T-cell (primary cell): ENCODE data around the gene HIRIP3. TPM values are rescaled to one million over a fixed set of nuclear protein-coding genes. Genes with fewer than 3 reads are reported as not detected.
A peak's percentile ranks its signal among the peaks of the same experiment; 100 is the strongest.

Source experiments
- ATAC-seq, 4 experiments: fragments of 200-7000 bp in 3 of 4; fragments of 150-1000 bp in 1 of 4; cut with Tn5 transposase; replicated peaks in 1 of 4; 1 replicate in 3 of 4; 2 replicates in 1 of 4; pipeline ENCODE4 v1.10.0; 2021; ENCODE audit warnings: moderate library complexity in 3 of 4, mild to moderate bottlenecking in 2 of 4, moderate number of reproducible peaks in 1 of 4
- CTCF ChIA-PET, 2 donors: fragments of 300-600 bp; sonication (Branson Sonifier 250); formaldehyde crosslinking; loops; one replicate each; lab custom pipeline; 2022; ENCODE audit warnings: antibody characterized with exemption in 2 of 2; lab: Charles Lee
- POLR2A ChIA-PET, 2 donors: fragments of 300-600 bp; sonication (Branson Sonifier 250); formaldehyde crosslinking; loops; one replicate each; lab custom pipeline; 2022; ENCODE audit warnings: antibody characterized with exemption in 2 of 2; lab: Charles Lee
- DNase-seq, 35 experiments: peaks; one replicate each; pipeline versions ENCODE4 v3.0.0 to v3.0.0-alpha.2; 2013 to 2023
- H3K27ac ChIP-seq: one replicate; pipeline ENCODE4 v1.5.1; 2013; ENCODE audit warnings: low read length
- H3K27me3 ChIP-seq, 2 experiments: replicated peaks in 1 of 2; 1 replicate in 1 of 2; 2 replicates in 1 of 2; pipeline versions ENCODE4 v1.6.1 to v1.7.0; 2013; ENCODE audit warnings: low read length in 1 of 2, mixed read lengths in 1 of 2; ENCODE audit not compliant: control insufficient read depth in 2 of 2, insufficient read depth in 2 of 2; ENCODE audit errors: extremely low read depth in 1 of 2
- H3K36me3 ChIP-seq, 2 donors: 1 replicate in 1 of 2; 2 replicates in 1 of 2; pipeline versions ENCODE4 v1.6.1 to v1.7.0; 2013; ENCODE audit warnings: low read length in 1 of 2; ENCODE audit not compliant: control insufficient read depth in 2 of 2, insufficient read depth in 1 of 2; ENCODE audit errors: extremely low read depth in 1 of 2
- H3K4me1 ChIP-seq, 2 experiments: 1 replicate in 1 of 2; 2 replicates in 1 of 2; pipeline versions ENCODE4 v1.6.1 to v1.7.0; 2013; ENCODE audit warnings: low read length in 2 of 2, mixed read lengths in 1 of 2; ENCODE audit not compliant: insufficient read depth in 2 of 2, control insufficient read depth in 1 of 2; ENCODE audit errors: extremely low read depth in 1 of 2
- H3K4me3 ChIP-seq, 2 donors: 1 replicate in 1 of 2; 2 replicates in 1 of 2; pipeline versions ENCODE4 v1.5.1 to v1.7.0; 2013; ENCODE audit warnings: mild to moderate bottlenecking in 2 of 2, low read length in 1 of 2, moderate library complexity in 1 of 2; ENCODE audit not compliant: control insufficient read depth in 1 of 2; ENCODE audit errors: extremely low read depth in 1 of 2
- H3K9me3 ChIP-seq: 2 replicates; pipeline ENCODE4 v1.7.0; 2013
- H3K27ac Mint-ChIP-seq, 2 donors: one replicate each; pipeline ENCODE4 v1.8.0; 2020 to 2021; ENCODE audit warnings: mild to moderate bottlenecking in 2 of 2, mixed read lengths in 2 of 2
- H3K27me3 Mint-ChIP-seq, 2 donors: one replicate each; pipeline ENCODE4 v1.8.0; 2021 to 2022; ENCODE audit warnings: mixed read lengths in 2 of 2
- H3K36me3 Mint-ChIP-seq: one replicate; pipeline ENCODE4 v1.8.0; 2021; ENCODE audit warnings: mixed read lengths
- H3K4me1 Mint-ChIP-seq, 3 donors: one replicate each; pipeline ENCODE4 v1.8.0; 2020 to 2022; ENCODE audit warnings: mixed read lengths in 3 of 3, mild to moderate bottlenecking in 1 of 3
- H3K4me3 Mint-ChIP-seq, 3 donors: one replicate each; pipeline ENCODE4 v1.8.0; 2020 to 2022; ENCODE audit warnings: mild to moderate bottlenecking in 3 of 3, mixed read lengths in 3 of 3, moderate library complexity in 3 of 3
- H3K9me3 Mint-ChIP-seq, 3 donors: one replicate each; pipeline ENCODE4 v1.8.0; 2020 to 2022; ENCODE audit warnings: mixed read lengths in 3 of 3
- WGBS: methylation state at CpG from one replicate; pipeline ENCODE4 v1.1.5; 2013; ENCODE audit warnings: missing lambda C conversion rate; ENCODE audit not compliant: insufficient coverage; 5-methylcytosine and 5-hydroxymethylcytosine counted together
- total RNA-seq, 35 experiments: library from RNA in 6 of 35; stranded (reverse) in 6 of 35; fragments of 120-200 nt in 1 of 35; gene quantifications; one replicate each; pipeline versions ENCODE4 v1.2.1 to v1.2.4 and lab custom pipeline; 2013 to 2026

Gene HIRIP3
- total RNA-seq, 5 donors from 2014 or later (not counting 1 experiment from before 2014, with no cell fraction given), result 15.0 to 22.8 (median 20.3) TPM

DNA sequence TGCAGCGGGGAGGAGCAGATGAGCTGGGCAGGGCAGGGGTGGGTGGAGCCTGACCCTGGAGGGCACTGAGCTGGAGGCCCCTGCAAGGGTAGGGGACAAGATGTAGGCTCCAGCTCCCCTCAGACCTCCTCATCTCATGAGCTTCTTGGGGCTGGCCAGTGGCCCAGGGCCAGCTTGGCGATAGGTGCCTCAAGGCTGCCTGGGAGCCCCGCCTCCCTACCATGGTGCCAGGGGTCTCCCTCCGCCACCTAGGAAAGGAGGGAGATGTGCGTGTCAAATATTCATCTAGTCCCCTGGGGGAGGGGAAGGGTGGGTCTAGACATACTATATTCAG lies 3.9 kb downstream of the HIRIP3 start:
- no peak for ATAC-seq
- H3K4me1 ChIP-seq, result peaks cover 6 to 20% of the 10 kb centered on the region in 2 experiments
- Mint-ChIP-seq H3K9me3 (no peaks in the 10 kb centered on the region), H3K27me3 (no peaks in the 10 kb centered on the region), H3K27ac (no peak overlapping the region), H3K36me3 (peaks cover 22% of the 10 kb centered on the region), H3K4me1 (peaks cover 14 to 28% (median 24%) of the 10 kb centered on the region in 3 donors), H3K4me3 (no peak overlapping the region)
- peaks cover 18 to 56% of the 10 kb centered on the region in 2 donors for H3K36me3 ChIP-seq
- H3K27ac ChIP-seq, result no peak overlapping the region
- ChIA-PET CTCF (no interaction called here), POLR2A (interaction anchor here in 1 of 2 donors (0.6 kb wide), 1 partner anchor 71 kb away, joined by 4 read pairs; no protein-coding TSS in a partner anchor)
- WGBS, result no CpG with 5 or more reads among the region's 5 CpGs
- no peak for DNase-seq
- H3K4me3 ChIP-seq, result no peak overlapping the region
- H3K9me3 ChIP-seq, result no peaks in the 10 kb centered on the region
- no peaks in the 10 kb centered on the region for H3K27me3 ChIP-seq

DNA sequence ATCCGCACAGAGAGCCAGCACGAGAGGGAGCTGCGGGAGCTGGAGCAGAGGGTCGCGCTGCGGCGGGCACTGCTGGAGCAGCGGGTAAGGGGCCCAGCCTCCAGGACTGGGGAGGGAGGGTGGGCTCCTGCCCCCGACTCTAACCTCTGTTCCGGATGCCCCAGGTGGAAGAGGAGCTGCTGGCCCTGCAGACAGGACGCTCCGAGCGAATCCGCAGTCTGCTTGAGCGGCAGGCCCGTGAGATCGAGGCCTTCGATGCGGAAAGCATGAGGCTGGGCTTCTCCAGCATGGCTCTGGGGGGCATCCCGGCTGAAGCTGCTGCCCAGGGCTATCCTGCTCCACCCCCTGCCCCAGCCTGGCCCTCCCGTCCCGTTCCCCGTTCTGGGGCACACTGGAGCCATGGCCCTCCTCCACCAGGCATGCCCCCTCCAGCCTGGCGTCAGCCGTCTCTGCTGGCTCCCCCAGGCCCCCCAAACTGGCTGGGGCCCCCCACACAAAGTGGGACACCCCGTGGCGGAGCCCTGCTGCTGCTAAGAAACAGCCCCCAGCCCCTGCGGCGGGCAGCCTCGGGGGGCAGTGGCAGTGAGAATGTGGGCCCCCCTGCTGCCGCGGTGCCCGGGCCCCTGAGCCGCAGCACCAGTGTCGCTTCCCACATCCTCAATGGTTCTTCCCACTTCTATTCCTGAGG lies 4.4 kb downstream of the HIRIP3 start:
- Histone ChIP-seq H3K9me3 (no peaks in the 10 kb centered on the region), H3K27me3 (no peaks in the 10 kb centered on the region), H3K27ac (no peak overlapping the region), H3K4me1 (peaks cover 5 to 16% of the 10 kb centered on the region in 2 experiments), H3K4me3 (no peak overlapping the region), H3K36me3 (peaks cover 18 to 61% of the 10 kb centered on the region in 2 donors)
- no peak overlapping the region for H3K4me3 Mint-ChIP-seq
- ATAC-seq (no peak), DNase-seq (no peak)
- H3K4me1 Mint-ChIP-seq, result peaks cover 14 to 23% (median 19%) of the 10 kb centered on the region in 3 donors
- H3K9me3 Mint-ChIP-seq, result no peaks in the 10 kb centered on the region
- WGBS, result 97% methylated on average over 18 of the region's 35 CpGs
- CTCF ChIA-PET, result no interaction called here
- no peak overlapping the region for H3K27ac Mint-ChIP-seq
- peaks cover 27% of the 10 kb centered on the region for H3K36me3 Mint-ChIP-seq
- no peaks in the 10 kb centered on the region for H3K27me3 Mint-ChIP-seq
- POLR2A ChIA-PET, result interaction anchor here in 1 of 2 donors (0.6 kb wide), 1 partner anchor 72 kb away, joined by 4 read pairs; no protein-coding TSS in a partner anchor

DNA sequence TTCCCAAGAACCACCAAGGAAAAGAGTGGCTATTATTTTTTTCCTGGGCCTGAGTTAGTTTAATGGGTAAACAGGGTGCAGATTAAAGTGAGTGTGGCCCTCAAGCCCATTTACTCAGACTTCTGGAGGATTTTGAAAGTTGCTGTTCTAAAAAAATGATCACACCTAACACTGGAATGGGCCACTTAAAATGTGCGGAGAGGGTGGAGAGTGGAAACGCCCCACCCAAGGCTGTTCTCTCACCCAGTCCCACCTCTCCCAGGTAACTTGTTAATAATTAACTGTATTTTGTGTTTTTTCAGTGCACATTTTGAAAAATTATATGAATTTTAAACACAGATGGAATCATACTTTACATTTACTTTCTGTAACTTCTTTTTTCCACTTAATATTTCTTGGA lies 5.4 kb downstream of the HIRIP3 start:
- Histone ChIP-seq H3K4me1 (peaks cover 5 to 13% of the 10 kb centered on the region in 2 experiments), H3K4me3 (no peak overlapping the region), H3K36me3 (peaks cover 21 to 71% of the 10 kb centered on the region in 2 donors), H3K27ac (no peak overlapping the region), H3K27me3 (no peaks in the 10 kb centered on the region), H3K9me3 (no peaks in the 10 kb centered on the region)
- DNase-seq (no peak), ATAC-seq (no peak)
- Mint-ChIP-seq H3K27me3 (no peaks in the 10 kb centered on the region), H3K4me1 (peaks cover 10 to 14% (median 13%) of the 10 kb centered on the region in 3 donors), H3K4me3 (no peak overlapping the region), H3K27ac (no peak overlapping the region), H3K9me3 (no peaks in the 10 kb centered on the region), H3K36me3 (peaks cover 31% of the 10 kb centered on the region)
- ChIA-PET CTCF (no interaction called here), POLR2A (no interaction called here)
- WGBS, result no CpG with 5 or more reads among the region's 2 CpGs

DNA sequence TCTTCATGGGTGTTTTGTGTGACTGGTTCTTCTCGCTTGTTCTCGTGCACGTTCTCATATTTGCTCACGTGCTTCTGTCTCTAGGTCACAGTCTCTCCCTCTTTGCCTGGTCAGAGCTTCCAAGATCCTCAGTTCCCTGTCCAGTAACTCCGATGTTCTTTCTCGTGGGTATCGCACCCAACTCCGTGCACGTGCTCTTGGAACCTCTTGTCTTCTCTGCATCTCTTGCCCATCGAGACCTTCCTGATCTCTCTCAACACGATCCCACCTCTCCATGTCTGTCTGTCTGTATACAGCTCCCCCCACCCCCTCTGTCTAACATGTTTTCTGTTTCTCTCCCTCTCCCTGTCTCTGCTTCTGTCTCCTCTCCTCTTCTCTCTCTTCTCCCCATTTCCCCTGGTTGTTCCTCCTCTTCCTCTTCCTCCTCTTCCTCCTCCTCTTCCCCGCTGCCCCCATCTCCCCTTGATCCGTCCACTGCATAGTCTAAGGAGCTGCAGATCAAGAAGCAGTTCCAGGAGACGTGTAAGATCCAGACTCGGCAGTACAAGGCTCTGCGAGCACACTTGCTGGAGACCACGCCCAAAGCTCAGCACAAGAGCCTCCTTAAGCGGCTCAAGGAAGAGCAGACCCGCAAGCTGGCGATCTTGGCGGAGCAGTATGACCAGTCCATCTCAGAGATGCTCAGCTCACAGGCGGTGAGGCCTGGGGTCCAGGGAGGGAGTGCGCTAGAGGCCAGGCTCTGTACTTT lies 6.1 kb downstream of the HIRIP3 start:
- WGBS, result 96% methylated on average over 21 of the region's 23 CpGs
- peaks cover 34% of the 10 kb centered on the region for H3K36me3 Mint-ChIP-seq

DNA sequence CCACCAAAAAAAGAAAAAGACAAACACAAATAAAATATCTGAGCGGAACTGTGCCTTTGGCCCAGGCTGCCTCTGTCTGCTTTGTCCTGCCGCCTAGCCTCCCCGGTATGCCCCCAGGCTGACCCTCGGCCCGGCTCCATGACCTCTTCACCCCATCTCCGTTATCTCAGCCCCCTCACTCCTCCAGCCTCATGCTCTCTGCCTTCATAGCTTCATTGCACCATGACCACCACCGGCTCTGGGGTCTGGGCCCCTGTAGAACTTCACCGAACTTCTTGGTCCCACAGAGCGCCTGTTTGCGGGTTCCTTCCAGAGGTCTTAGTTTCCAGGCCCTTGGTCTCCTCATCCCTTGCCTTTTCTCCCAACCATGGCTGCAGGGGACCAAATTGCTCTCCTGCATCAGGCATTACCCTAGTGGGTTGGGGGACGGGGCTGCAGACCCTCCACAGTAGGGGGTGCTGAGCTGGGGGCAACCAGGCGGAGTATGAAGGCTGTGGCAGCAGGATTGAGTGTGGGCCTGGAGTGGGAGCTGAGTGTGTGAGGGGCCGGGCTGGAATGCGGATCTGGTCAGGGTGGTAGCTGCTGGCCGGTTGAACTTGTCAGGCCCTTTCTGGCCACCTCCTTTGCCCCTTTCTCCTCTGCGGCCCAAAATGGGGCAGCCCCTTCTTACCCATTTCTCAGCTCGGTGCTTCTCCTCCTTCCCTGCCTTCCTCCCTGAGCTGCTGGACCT lies 6.9 kb downstream of the HIRIP3 start:
- no peak overlapping the region for H3K4me3 Mint-ChIP-seq
- DNase-seq, result no peak
- WGBS, result 96% methylated on average over 11 of the region's 17 CpGs
- Histone ChIP-seq H3K27me3 (no peaks in the 10 kb centered on the region), H3K4me1 (no peaks in the 10 kb centered on the region), H3K9me3 (no peaks in the 10 kb centered on the region), H3K27ac (no peak overlapping the region), H3K36me3 (peaks cover 18 to 81% of the 10 kb centered on the region in 2 donors), H3K4me3 (no peak overlapping the region)
- no peaks in the 10 kb centered on the region for H3K4me1 Mint-ChIP-seq
- no peaks in the 10 kb centered on the region for H3K9me3 Mint-ChIP-seq
- H3K27me3 Mint-ChIP-seq, result no peaks in the 10 kb centered on the region
- CTCF ChIA-PET, result no interaction called here
- POLR2A ChIA-PET, result no interaction called here
- H3K36me3 Mint-ChIP-seq, result peaks cover 41% of the 10 kb centered on the region
- ATAC-seq, result no peak
- H3K27ac Mint-ChIP-seq, result no peak overlapping the region

More for the DNA sequence above, 6.1 kb downstream of the HIRIP3 start:
- no peak overlapping the region for H3K4me3 Mint-ChIP-seq
- H3K4me1 Mint-ChIP-seq, result peaks cover 3 to 6% (median 6%) of the 10 kb centered on the region in 3 donors
- Histone ChIP-seq H3K4me1 (peaks cover 0 to 5% of the 10 kb centered on the region in 2 experiments), H3K27ac (no peak overlapping the region), H3K9me3 (no peaks in the 10 kb centered on the region), H3K36me3 (peaks cover 21 to 78% of the 10 kb centered on the region in 2 donors), H3K4me3 (no peak overlapping the region), H3K27me3 (no peaks in the 10 kb centered on the region)
- DNase-seq, result no peak
- H3K9me3 Mint-ChIP-seq, result no peaks in the 10 kb centered on the region
- ChIA-PET CTCF (no interaction called here), POLR2A (no interaction called here)
- H3K27ac Mint-ChIP-seq, result no peak overlapping the region
- no peak for ATAC-seq
- H3K27me3 Mint-ChIP-seq, result no peaks in the 10 kb centered on the region

DNA sequence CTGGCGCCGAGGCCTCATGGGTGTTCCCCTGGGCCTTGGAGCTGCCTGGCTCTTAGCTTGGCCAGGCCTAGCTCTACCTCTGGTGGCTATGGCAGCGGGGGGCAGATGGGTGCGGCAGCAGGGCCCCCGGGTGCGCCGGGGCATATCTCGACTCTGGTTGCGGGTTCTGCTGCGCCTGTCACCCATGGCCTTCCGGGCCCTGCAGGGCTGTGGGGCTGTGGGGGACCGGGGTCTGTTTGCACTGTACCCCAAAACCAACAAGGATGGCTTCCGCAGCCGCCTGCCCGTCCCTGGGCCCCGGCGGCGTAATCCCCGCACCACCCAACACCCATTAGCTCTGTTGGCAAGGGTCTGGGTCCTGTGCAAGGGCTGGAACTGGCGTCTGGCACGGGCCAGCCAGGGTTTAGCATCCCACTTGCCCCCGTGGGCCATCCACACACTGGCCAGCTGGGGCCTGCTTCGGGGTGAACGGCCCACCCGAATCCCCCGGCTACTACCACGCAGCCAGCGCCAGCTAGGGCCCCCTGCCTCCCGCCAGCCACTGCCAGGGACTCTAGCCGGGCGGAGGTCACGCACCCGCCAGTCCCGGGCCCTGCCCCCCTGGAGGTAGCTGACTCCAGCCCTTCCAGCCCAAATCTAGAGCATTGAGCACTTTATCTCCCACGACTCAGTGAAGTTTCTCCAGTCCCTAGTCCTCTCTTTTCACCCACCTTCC lies 7.9 kb downstream of the HIRIP3 start:
- Mint-ChIP-seq H3K27ac (no peak overlapping the region), H3K27me3 (no peaks in the 10 kb centered on the region), H3K36me3 (peaks cover 49% of the 10 kb centered on the region), H3K4me3 (no peak overlapping the region), H3K9me3 (no peaks in the 10 kb centered on the region), H3K4me1 (no peaks in the 10 kb centered on the region)
- H3K36me3 ChIP-seq, result peaks cover 15 to 82% of the 10 kb centered on the region in 2 donors
- no peaks in the 10 kb centered on the region for H3K9me3 ChIP-seq
- POLR2A ChIA-PET, result no interaction called here
- DNase-seq (no peak), ATAC-seq (peak in 1 of 4 experiments; percentile 26)
- no peaks in the 10 kb centered on the region for H3K27me3 ChIP-seq
- no peak overlapping the region for H3K4me3 ChIP-seq
- no peak overlapping the region for H3K27ac ChIP-seq
- H3K4me1 ChIP-seq, result no peaks in the 10 kb centered on the region
- WGBS, result 97% methylated on average over 35 of the region's 35 CpGs
- CTCF ChIA-PET, result no interaction called here
